Thoracic aorta (tissue), 2 donors: ENCODE data around the gene NDFIP1. TPM values are rescaled to one million over a fixed set of nuclear protein-coding genes. Genes with fewer than 3 reads are reported as not detected.

Experiments
- ATAC-seq: fragments of 150-250 bp; one replicate; pipeline ENCODE4 v1.8.0; 2017; ENCODE audit warnings: low read depth; ENCODE audit not compliant: insufficient number of reproducible peaks, low FRiP score
- DNase-seq: peaks from one replicate; pipeline ENCODE4 v3.0.0-alpha.2; 2020; ENCODE audit warnings: low spot score
- H3K27ac ChIP-seq, 2 donors: fragments of 200-600 bp; sonication (generic); 1 replicate in 1 of 2; 2 replicates in 1 of 2; pipeline ENCODE4 v1.5.1; 2016; ENCODE audit warnings: mild to moderate bottlenecking in 2 of 2, moderate library complexity in 2 of 2
- H3K27me3 ChIP-seq: fragments of 200-600 bp; sonication (generic); replicated peaks from 2 replicates; pipeline ENCODE4 v1.6.0; 2016; ENCODE audit warnings: mild to moderate bottlenecking; ENCODE audit not compliant: insufficient read depth
- H3K36me3 ChIP-seq: fragments of 200-600 bp; sonication (generic); one replicate; pipeline ENCODE4 v1.5.1; 2016
- H3K4me1 ChIP-seq, 2 donors: fragments of 200-600 bp; sonication (generic); 1 replicate in 1 of 2; 2 replicates in 1 of 2; pipeline versions ENCODE4 v1.5.1 to v1.6.0; 2016; ENCODE audit warnings: low read depth in 2 of 2, mild to moderate bottlenecking in 1 of 2; ENCODE audit not compliant: control insufficient read depth in 1 of 2
- H3K4me3 ChIP-seq: fragments of 200-600 bp; sonication (generic); 2 replicates; pipeline ENCODE4 v1.5.1; 2016; ENCODE audit warnings: mild to moderate bottlenecking
- H3K9me3 ChIP-seq: fragments of 200-600 bp; sonication (generic); 2 replicates; pipeline ENCODE4 v1.5.1; 2016
- total RNA-seq, 2 donors: library from RNA; depleted of rRNA; stranded (reverse); fragments of >200 nt; gene quantifications; one replicate each; pipeline versions ENCODE4 v1.1.0 to v1.2.3, GENCODE V29; 2016
- TF ChIP-seq, protein P1 (sequence below): fragments of 200-600 bp; sonication (generic); IDR thresholded peaks from one replicate; pipeline ENCODE4 v1.5.1; 2019; ENCODE audit warnings: antibody characterized with exemption

NDFIP1 gene
- total RNA-seq, 2 donors from 2014 or later: 102 to 134 TPM

DNA sequence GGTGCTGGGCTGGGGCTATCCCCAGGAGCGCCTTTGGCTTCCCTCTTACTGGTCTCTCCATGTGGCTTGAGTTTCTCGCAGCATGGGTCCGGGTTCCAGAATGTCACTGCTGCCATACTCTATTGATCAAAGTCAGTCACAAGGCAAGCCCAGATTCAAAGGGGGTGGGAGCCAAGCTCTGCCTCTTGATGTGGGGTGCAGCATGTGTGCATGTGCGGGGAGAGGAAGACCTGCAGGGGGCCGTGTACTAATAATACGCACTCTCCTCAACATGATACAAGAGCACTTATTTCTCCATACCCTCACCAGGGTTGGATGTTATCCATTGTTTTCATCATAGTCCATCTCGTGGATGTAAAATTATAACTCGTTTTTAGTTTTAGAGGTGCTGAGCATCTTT, 81.2 kb downstream of the NDFIP1 start:
- no peak for ATAC-seq
- Histone ChIP-seq H3K4me1 (peaks cover 10 to 35% of the 10 kb centered on the region in 2 donors), H3K9me3 (no peaks in the 10 kb centered on the region), H3K36me3 (no peaks in the 10 kb centered on the region), H3K27me3 (no peaks in the 10 kb centered on the region), H3K27ac (no peak overlapping the region), H3K4me3 (no peak overlapping the region)
- TF ChIP-seq, protein P1, sequence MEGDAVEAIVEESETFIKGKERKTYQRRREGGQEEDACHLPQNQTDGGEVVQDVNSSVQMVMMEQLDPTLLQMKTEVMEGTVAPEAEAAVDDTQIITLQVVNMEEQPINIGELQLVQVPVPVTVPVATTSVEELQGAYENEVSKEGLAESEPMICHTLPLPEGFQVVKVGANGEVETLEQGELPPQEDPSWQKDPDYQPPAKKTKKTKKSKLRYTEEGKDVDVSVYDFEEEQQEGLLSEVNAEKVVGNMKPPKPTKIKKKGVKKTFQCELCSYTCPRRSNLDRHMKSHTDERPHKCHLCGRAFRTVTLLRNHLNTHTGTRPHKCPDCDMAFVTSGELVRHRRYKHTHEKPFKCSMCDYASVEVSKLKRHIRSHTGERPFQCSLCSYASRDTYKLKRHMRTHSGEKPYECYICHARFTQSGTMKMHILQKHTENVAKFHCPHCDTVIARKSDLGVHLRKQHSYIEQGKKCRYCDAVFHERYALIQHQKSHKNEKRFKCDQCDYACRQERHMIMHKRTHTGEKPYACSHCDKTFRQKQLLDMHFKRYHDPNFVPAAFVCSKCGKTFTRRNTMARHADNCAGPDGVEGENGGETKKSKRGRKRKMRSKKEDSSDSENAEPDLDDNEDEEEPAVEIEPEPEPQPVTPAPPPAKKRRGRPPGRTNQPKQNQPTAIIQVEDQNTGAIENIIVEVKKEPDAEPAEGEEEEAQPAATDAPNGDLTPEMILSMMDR: no peak
- no peak for DNase-seq

GRCh38 chr5:142191776-142192175, 83.2 kb downstream of the NDFIP1 start:
- TF ChIP-seq, protein P1: no peak
- peak overlapping the region; percentile 42 for H3K4me3 ChIP-seq
- peaks cover 10 to 35% of the 10 kb centered on the region in 2 donors for H3K4me1 ChIP-seq
- H3K27ac ChIP-seq: peak overlapping the region; percentile 69 to 71
- no peaks in the 10 kb centered on the region for H3K27me3 ChIP-seq
- DNase-seq: no peak
- no peak for ATAC-seq
- H3K9me3 ChIP-seq: no peaks in the 10 kb centered on the region
- H3K36me3 ChIP-seq: no peaks in the 10 kb centered on the region

DNA sequence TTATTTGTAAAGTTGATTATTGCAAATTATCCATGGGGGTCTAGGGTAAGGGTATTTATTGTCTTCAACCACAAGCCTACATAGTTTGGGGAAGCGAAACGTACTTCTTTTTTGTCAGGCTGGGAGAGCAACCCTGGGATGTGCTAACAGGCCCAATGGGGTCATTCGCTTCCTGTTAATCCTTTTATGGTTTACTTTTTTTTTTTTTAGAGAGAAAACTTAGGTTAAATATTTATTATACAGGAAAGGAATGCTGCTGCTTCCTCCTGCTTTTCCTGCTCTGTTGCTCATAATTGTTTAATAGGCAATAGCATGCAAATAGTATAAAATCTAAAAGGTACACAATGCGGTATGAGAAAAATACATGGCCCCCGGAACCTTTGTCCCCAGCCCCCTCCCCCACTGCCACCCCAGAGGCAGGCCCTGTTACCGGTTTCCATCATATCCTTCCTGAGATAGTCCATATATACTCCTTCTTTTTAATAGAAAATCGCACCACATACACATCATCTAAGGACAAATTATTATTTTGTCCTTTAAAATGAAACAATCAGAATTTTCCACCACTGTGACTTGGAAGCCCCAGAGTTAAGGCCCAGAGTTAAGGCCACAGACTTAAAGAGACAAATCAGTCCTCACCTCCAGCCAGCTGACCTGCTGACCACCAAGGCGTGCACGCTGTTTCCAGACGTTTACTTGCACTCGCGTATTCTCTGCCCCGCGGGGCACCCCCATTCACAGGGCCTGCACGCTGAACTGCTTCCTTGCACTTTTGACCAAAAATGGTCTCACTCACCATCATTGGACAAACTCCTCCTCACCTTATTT, 83.9 kb downstream of the NDFIP1 start:
- no peaks in the 10 kb centered on the region for H3K9me3 ChIP-seq
- TF ChIP-seq, protein P1: no peak
- H3K27me3 ChIP-seq: no peaks in the 10 kb centered on the region
- H3K36me3 ChIP-seq: no peaks in the 10 kb centered on the region
- ATAC-seq (no peak), DNase-seq (no peak)
- peak overlapping the region; percentile 69 to 71 for H3K27ac ChIP-seq
- H3K4me3 ChIP-seq: peak overlapping the region; percentile 42
- H3K4me1 ChIP-seq: peaks cover 10 to 28% of the 10 kb centered on the region in 2 donors

- TF ChIP-seq, protein P1: no peak
- H3K4me3 ChIP-seq: peak overlapping the region; percentile 42
- ATAC-seq (peak; percentile 90), DNase-seq (peak; percentile 56)
- H3K9me3 ChIP-seq: no peaks in the 10 kb centered on the region
- H3K4me1 ChIP-seq: peaks cover 10 to 28% of the 10 kb centered on the region in 2 donors
- no peaks in the 10 kb centered on the region for H3K36me3 ChIP-seq
- peak overlapping the region; percentile 69 to 71 for H3K27ac ChIP-seq
- H3K27me3 ChIP-seq: no peaks in the 10 kb centered on the region
Observed at GRCh38 chr5:142193114-142193428, 84.5 kb downstream of the NDFIP1 start.

- TF ChIP-seq, protein P1: no peak
- Histone ChIP-seq H3K27me3 (no peaks in the 10 kb centered on the region), H3K36me3 (no peaks in the 10 kb centered on the region), H3K27ac (no peak overlapping the region), H3K9me3 (no peaks in the 10 kb centered on the region), H3K4me1 (peaks cover 4 to 9% of the 10 kb centered on the region in 2 donors), H3K4me3 (no peak overlapping the region)
- no peak for ATAC-seq
- DNase-seq: no peak
Observed at GRCh38 chr5:142197098-142197497, 88.5 kb downstream of the NDFIP1 start.
